Measurements from ENCODE around the gene ESYT3. TPM values are rescaled to one million over a fixed set of nuclear protein-coding genes. Genes with fewer than 3 reads are reported as not detected.

ESYT3 gene
- total and polyA plus RNA-seq, 9 donors = 0.48 to 2.0 (median 0.77) TPM

DNA sequence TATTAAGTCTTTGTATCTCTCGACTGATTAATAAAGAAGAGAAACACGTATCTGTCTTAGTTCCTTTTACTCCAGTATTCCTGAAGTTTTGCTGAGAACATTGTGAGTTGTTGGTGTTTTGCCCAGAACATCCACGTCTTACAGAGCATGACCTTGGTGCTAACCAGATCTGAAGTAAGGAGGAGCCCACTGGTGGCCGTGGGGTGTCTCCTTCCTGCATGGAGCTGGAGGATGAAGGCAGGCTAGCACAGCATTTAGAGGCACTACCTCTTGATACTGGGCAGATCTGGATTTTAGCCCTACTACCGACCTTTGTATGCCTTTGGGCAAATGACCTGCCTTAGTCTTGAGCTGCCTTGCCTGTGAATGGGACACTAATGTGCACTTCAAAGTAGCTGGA lies 28.9 kb upstream of the ESYT3 start:
- Histone ChIP-seq H3K27ac (peak overlapping the region in 1 of 2 donors; percentile 32), H3K4me1 (ENCODE audit: insufficient read depth) (no peaks in the 10 kb centered on the region), H3K9me3 (no peaks in the 10 kb centered on the region), H3K4me3 (no peak overlapping the region), H3K36me3 (no peaks in the 10 kb centered on the region), H3K27me3 (no peaks in the 10 kb centered on the region)
- TF ChIP-seq, protein P1, sequence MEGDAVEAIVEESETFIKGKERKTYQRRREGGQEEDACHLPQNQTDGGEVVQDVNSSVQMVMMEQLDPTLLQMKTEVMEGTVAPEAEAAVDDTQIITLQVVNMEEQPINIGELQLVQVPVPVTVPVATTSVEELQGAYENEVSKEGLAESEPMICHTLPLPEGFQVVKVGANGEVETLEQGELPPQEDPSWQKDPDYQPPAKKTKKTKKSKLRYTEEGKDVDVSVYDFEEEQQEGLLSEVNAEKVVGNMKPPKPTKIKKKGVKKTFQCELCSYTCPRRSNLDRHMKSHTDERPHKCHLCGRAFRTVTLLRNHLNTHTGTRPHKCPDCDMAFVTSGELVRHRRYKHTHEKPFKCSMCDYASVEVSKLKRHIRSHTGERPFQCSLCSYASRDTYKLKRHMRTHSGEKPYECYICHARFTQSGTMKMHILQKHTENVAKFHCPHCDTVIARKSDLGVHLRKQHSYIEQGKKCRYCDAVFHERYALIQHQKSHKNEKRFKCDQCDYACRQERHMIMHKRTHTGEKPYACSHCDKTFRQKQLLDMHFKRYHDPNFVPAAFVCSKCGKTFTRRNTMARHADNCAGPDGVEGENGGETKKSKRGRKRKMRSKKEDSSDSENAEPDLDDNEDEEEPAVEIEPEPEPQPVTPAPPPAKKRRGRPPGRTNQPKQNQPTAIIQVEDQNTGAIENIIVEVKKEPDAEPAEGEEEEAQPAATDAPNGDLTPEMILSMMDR (IDR thresholded peaks at IDR 0.05) = peak in 1 of 3 donors; percentile 43
- no peak for TF ChIP-seq EP300 (IDR thresholded peaks at IDR 0.05)
- 25 to 36% (median 29%) methylated on average over 5 of the region's 5 CpGs for WGBS, 3 donors
- intact Hi-C loops (cut with DNase I) = loop anchor here in 2 of 4 donors (5.0 to 10.0 kb wide), 2 partner anchors 73 to 509 kb away; no protein-coding TSS in a partner anchor
- peak in 3 of 5 donors; percentile 65 to 76 (median 68) for DNase-seq

DNA sequence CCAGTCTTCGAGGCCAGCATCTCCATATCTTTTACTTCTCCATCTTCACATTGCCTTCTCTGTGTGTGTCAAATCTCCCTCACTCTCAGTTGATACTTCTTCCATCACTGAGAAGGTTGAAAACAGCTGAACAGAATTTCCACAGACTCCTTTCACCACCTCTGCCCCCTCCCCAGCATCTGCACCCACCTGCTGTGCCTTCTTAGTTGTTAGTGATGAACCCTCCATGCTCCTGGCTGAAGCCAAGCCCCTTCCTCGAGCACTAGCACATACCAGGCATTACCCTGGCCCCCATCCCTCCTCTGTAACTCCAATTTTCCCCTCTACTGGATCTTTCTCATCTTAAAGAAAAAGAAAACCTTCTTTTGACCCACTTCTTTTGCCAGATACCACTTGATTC lies 27.8 kb upstream of the ESYT3 start:
- TF ChIP-seq POLR2A (IDR thresholded peaks at IDR 0.05) (no peak), EP300 (IDR thresholded peaks at IDR 0.05) (no peak)
- TF ChIP-seq, protein P1 (IDR thresholded peaks at IDR 0.05) = no peak
- no peak overlapping the region for H3K27ac ChIP-seq
- no peak for DNase-seq
- H3K9me3 ChIP-seq = no peaks in the 10 kb centered on the region
- intact Hi-C loops (cut with DNase I) = loop anchor here in 2 of 4 donors (5.0 to 10.0 kb wide), 2 partner anchors 74 to 508 kb away; no protein-coding TSS in a partner anchor
- H3K27me3 ChIP-seq = no peaks in the 10 kb centered on the region
- H3K36me3 ChIP-seq = no peaks in the 10 kb centered on the region
- no peaks in the 10 kb centered on the region for H3K4me1 ChIP-seq (ENCODE audit: insufficient read depth)
- 83 to 89% (median 88%) methylated on average over 2 of the region's 2 CpGs for WGBS, 3 donors
- H3K4me3 ChIP-seq = no peak overlapping the region

DNA sequence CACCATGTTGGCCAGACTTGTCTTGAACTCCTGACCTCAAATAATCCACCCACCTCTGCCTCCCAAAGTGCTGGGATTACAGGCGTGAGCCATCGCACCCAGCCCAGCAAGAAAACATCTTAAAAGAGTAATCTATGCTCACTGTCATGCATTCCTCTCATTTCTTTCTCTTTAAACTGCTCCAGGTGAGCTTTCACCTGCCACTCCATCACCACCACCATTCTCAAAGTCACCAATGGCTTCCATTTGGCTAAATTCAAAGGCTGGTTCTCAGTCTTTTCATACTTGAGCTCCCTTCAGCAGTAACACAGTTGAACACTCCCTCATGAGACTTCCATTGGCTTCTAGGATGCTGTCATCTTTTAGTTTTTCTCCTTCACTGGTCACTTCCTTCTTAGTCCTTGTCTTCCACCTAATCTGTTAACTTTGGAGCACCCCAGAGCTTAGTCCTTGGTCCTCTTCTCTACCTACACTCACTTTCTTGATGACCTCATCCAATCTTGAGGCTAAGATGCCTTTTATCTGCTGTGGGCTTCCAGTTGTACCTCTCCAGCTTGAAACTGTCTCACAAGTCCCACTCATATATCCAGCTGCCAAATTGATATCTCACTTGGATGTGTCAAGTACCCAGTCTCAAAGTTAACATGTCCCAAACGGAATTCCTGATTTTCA lies 27.0 kb upstream of the ESYT3 start:
- 81 to 89% (median 85%) methylated on average over 3 of the region's 3 CpGs for WGBS, 3 donors
- no peak for TF ChIP-seq POLR2A (IDR thresholded peaks at IDR 0.05)
- TF ChIP-seq, protein P1 (IDR thresholded peaks at IDR 0.05) = no peak
- no peak for TF ChIP-seq EP300 (IDR thresholded peaks at IDR 0.05)
- DNase-seq = no peak
- H3K27me3 ChIP-seq = no peaks in the 10 kb centered on the region
- H3K9me3 ChIP-seq = no peaks in the 10 kb centered on the region
- no peaks in the 10 kb centered on the region for H3K36me3 ChIP-seq
- H3K4me3 ChIP-seq = no peak overlapping the region
- H3K27ac ChIP-seq = no peak overlapping the region
- intact Hi-C loops (cut with DNase I) = loop anchor here in 2 of 4 donors (5.0 to 10.0 kb wide), 2 partner anchors 75 to 507 kb away; no protein-coding TSS in a partner anchor
- H3K4me1 ChIP-seq (ENCODE audit: insufficient read depth) = no peaks in the 10 kb centered on the region

DNA sequence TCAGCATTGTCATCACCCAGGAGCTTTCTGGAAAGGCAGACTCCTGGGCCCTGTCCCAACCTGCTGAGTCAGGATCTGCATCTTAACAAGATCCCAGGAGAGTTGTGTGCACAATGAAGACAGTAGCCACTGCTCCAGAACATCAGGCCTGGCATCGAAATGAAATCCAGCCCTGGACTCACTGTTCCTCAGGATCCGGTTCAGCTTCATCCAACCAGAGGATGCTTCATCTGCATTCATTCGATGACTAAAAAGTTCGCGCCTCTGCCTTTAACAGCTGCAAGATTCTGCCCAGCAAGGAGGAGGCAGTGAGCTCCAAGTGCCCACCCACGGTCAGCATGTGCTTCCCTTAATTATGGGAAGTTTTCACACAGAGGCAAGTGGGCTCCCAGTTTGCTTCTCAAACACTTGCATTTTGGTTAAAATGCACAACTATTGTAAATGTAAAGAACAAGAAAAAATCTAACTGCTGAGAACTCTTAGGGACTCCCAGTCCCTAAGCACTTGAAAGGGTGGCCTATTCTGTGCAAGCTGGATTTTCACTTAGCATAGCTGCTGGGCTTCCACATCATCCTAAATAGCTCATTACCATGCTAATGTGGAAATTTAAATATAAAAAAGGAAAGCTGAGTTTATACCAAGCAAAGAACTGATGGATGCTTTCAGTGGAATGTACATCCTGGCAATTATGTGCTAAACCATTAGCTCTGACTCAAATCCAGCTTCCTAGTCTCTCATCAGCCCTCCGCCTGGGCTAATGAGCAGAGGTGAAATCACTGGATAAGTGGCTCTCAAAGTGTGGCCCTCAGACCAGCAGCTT lies 25.5 kb upstream of the ESYT3 start:
- H3K4me1 ChIP-seq (ENCODE audit: insufficient read depth) = no peaks in the 10 kb centered on the region
- DNase-seq = no peak
- no peak overlapping the region for H3K27ac ChIP-seq
- TF ChIP-seq EP300 (IDR thresholded peaks at IDR 0.05) (no peak), POLR2A (IDR thresholded peaks at IDR 0.05) (no peak)
- TF ChIP-seq, protein P1 (IDR thresholded peaks at IDR 0.05) = no peak
- no peaks in the 10 kb centered on the region for H3K36me3 ChIP-seq
- intact Hi-C loops (cut with DNase I) = loop anchor here in 2 of 4 donors (5.0 to 10.0 kb wide), 2 partner anchors 77 to 506 kb away; no protein-coding TSS in a partner anchor
- no peaks in the 10 kb centered on the region for H3K27me3 ChIP-seq
- WGBS, 3 donors = 55 to 65% (median 57%) methylated on average over 7 of the region's 7 CpGs
- H3K4me3 ChIP-seq = no peak overlapping the region
- H3K9me3 ChIP-seq = no peaks in the 10 kb centered on the region
